GM21367 (cell line): ENCODE data around the gene PTK6.
"Not testable (repeated sequence)": the region's sequence is repeated elsewhere in the genome, so short reads cannot be mapped to it uniquely, and the experiment has no call there.

Source experiments
- ATAC-seq: cut with Tn5 transposase; IDR thresholded peaks from one replicate; pipeline ENCODE4 v1.9.1; 2021; ENCODE audit not compliant: unreplicated experiment

The PTK6 gene

DNA sequence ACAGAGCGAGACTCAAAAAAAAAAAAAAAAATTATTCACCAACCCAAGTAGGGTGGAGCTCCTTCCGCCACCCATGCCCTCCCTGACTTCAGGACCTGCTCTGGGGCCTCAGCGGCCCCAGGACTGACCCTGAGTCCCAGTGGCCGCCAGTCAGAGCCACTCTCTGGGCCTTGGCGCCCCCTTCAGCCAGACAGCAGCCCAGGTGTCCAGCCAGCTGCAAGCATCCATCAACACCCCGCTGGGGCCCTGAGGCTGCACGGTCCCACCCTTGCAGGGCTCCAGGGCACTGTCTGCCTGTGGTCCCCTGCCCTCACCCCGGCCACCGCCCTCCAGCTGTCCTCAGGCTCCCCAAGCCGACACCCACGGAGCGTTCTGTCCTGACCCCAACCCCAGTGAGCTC, 53.3 kb downstream of the PTK6 start:
- no peak for ATAC-seq

DNA sequence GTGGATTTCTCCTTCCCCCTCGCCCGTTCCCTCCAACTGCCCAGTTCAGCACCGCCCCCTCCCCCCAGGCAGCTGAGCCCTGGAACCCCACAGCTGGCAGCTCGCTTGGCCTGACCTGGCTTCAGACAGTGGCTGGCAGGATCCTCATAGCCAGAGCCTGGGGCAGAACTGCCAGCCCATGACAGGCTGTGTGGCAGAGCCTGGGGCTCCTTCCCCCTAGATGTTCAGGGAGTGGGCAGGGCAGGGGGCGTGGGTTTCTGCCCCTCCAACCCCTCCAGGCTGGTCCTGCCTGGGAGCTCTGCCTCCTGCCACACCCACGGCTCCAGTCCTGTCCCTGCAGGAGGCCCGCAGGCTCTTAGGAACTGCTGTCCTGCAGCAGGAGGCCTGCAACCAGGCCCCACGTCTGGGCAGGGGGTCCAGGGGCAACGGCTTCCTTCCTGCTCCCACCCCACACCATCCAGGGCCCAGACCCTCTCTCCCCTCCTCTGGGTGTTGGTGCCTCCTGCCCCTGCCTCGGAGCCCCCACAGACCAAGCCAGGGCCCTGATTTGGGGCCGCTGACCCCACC, 55.1 kb downstream of the PTK6 start:
- no peak for ATAC-seq

DNA sequence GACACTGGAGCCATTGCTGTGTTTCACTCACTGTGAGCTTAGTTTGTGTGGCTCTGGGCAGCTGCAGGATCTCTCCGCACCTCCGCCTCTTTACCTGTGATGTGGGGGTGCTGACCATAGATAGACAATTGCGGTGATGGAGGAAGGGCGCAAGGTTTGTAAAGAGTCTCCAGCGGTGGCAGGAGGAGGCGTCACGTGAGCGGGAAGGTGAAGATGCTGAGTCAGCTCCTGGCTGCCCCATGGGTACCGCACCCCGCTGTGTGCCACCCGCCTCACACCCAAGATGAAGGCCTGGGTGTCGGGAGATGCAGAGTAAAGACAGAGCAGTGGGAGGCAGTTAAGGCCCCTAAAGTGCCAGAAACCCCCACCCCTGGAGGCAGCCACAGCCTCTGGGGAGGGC, 55.7 kb downstream of the PTK6 start:
- no peak for ATAC-seq

DNA sequence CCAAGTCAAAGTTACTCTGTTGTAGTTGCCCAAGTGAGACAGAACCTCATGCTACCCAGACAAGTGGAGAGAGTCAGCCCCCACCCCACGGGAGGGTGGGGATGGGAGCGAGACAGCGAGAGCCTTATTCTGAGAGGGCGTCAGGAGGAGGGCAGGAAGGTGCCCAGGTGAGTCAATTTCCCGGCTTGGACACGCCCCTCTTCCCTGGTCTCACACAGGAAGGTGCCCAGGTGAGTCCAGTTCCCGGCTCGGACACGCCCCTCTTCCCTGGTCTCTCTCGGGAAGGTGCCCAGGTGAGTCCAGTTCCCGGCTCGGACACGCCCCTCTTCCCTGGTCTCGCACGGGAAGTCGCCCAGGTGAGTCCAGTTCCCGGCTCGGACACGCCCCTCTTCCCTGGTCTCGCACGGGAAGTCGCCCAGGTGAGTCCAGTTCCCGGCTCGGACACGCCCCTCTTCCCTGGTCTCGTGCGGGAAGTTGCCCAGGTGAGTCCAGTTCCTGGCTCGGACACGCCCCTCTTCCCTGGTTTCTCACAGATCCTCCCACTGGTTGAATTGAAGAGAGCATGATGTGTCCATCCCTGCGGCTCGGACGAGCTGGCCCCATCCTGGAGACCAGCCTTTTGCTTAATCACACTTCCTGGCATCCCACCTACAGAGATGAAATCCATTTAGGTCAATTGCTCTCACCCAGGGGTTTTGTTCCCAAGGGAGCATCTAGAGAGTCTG, 57.3 kb downstream of the PTK6 start:
- ATAC-seq = not testable (repeated sequence)

DNA sequence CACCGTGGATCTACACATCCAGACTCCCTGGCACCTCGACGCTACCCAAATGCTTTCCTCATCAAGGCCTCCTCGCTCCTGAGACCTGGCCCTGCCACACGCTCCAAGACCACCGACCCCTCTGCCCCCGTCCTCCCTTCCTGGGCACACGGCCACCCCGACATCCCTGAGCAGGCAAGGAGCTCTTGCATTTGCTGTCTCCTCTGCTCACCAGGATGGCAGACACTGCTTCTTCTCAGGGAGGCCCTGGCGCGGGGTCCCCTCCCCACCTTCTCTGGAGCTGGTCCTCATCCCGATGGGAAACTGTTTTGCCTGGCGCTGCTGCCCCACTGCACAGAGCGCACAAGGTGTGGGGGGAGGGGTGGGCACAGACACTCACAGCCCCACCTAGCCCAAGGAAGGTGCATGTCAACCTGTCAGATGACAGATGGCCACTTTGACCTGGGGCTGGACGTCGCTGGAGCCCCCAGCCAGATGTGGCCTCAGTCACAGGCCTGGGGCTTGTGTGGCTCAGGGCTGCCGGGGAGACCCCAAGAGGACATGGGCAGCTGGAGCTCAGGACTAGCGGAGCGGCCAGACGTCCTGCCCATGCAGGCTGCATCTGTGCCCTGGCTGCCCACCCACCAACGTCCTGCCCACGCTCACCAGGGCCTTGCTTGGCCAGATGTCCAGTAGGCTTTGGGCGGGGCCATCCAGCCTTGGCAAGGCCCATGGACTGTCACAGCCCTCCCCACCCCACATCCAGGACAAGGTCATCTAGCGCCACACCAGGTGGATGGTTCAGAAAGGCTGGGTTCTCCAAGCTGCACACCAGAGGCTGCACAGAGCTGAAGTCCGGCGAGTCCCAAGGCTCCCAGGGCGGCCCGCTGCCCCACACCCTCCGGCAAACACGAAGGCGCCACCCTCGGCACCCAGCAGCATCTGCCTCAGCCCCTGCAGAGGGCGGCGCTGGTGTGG, 58.6 kb downstream of the PTK6 start:
- no peak for ATAC-seq
